ENCODE data around the gene STK31.

DNA sequence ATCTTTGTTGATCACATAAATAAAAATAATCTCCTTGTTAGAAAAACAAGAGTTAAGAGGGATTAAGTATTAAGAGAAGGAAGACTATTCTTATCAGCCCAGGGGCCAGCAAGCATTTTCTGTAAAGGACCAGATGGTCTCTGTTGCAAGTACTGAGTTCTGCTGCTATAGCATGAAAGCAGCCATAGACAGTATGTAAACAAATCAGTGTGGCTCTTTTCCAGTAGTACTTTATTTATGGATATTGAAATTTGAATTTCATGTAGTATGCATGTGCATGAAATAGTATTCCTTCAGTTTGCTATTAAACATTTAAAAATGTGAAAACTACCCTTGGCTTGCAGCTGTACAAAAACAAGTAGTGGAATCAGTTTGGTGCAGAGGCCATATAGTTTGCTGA is 81.7 kb downstream of the STK31 start:
- TF ChIP-seq HOXB5 (CRISPR knock-in tag; IDR thresholded peaks at IDR 0.05) (no peak), ZSCAN20 (CRISPR knock-in tag; IDR thresholded peaks at IDR 0.05) (no peak), CHD4 (IDR thresholded peaks at IDR 0.05; ENCODE audit: borderline replicate concordance) (no peak), JUN (IDR thresholded peaks at IDR 0.05) (no peak), EP300 (IDR thresholded peaks at IDR 0.05) (no peak), CHD2 (IDR thresholded peaks at IDR 0.05; ENCODE audit: low read length, partially characterized antibody) (no peak), SMC3 (IDR thresholded peaks at IDR 0.05) (no peak), RCOR1 (IDR thresholded peaks at IDR 0.05; ENCODE audit: low read depth, low read length) (no peak), BHLHE40 (IDR thresholded peaks at IDR 0.05; ENCODE audit: low read depth, low read length) (no peak)
- TF ChIP-seq, protein P1, sequence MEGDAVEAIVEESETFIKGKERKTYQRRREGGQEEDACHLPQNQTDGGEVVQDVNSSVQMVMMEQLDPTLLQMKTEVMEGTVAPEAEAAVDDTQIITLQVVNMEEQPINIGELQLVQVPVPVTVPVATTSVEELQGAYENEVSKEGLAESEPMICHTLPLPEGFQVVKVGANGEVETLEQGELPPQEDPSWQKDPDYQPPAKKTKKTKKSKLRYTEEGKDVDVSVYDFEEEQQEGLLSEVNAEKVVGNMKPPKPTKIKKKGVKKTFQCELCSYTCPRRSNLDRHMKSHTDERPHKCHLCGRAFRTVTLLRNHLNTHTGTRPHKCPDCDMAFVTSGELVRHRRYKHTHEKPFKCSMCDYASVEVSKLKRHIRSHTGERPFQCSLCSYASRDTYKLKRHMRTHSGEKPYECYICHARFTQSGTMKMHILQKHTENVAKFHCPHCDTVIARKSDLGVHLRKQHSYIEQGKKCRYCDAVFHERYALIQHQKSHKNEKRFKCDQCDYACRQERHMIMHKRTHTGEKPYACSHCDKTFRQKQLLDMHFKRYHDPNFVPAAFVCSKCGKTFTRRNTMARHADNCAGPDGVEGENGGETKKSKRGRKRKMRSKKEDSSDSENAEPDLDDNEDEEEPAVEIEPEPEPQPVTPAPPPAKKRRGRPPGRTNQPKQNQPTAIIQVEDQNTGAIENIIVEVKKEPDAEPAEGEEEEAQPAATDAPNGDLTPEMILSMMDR (IDR thresholded peaks at IDR 0.05): no peak
- TF ChIP-seq, protein P2, sequence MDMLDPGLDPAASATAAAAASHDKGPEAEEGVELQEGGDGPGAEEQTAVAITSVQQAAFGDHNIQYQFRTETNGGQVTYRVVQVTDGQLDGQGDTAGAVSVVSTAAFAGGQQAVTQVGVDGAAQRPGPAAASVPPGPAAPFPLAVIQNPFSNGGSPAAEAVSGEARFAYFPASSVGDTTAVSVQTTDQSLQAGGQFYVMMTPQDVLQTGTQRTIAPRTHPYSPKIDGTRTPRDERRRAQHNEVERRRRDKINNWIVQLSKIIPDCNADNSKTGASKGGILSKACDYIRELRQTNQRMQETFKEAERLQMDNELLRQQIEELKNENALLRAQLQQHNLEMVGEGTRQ (IDR thresholded peaks at IDR 0.05): no peak
- TF ChIP-seq, protein P3, sequence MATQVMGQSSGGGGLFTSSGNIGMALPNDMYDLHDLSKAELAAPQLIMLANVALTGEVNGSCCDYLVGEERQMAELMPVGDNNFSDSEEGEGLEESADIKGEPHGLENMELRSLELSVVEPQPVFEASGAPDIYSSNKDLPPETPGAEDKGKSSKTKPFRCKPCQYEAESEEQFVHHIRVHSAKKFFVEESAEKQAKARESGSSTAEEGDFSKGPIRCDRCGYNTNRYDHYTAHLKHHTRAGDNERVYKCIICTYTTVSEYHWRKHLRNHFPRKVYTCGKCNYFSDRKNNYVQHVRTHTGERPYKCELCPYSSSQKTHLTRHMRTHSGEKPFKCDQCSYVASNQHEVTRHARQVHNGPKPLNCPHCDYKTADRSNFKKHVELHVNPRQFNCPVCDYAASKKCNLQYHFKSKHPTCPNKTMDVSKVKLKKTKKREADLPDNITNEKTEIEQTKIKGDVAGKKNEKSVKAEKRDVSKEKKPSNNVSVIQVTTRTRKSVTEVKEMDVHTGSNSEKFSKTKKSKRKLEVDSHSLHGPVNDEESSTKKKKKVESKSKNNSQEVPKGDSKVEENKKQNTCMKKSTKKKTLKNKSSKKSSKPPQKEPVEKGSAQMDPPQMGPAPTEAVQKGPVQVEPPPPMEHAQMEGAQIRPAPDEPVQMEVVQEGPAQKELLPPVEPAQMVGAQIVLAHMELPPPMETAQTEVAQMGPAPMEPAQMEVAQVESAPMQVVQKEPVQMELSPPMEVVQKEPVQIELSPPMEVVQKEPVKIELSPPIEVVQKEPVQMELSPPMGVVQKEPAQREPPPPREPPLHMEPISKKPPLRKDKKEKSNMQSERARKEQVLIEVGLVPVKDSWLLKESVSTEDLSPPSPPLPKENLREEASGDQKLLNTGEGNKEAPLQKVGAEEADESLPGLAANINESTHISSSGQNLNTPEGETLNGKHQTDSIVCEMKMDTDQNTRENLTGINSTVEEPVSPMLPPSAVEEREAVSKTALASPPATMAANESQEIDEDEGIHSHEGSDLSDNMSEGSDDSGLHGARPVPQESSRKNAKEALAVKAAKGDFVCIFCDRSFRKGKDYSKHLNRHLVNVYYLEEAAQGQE (IDR thresholded peaks at IDR 0.05): no peak
- TF ChIP-seq, protein P4, sequence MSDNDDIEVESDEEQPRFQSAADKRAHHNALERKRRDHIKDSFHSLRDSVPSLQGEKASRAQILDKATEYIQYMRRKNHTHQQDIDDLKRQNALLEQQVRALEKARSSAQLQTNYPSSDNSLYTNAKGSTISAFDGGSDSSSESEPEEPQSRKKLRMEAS (IDR thresholded peaks at IDR 0.05): no peak

Data from A549 (cell line).